ENCODE data around the gene KCNMB2.

KCNMB2 gene

GRCh38 chr3:178663201-178663934 lies 127.1 kb downstream of the KCNMB2 start:
- DNase-seq = no peak

GRCh38 chr3:178665747-178666146 lies 129.5 kb downstream of the KCNMB2 start:
- DNase-seq = no peak

- DNase-seq = no peak
These were observed 132.9 kb downstream of the KCNMB2 start for GRCh38 chr3:178669022-178669601.

- no peak for DNase-seq
These were observed 133.5 kb downstream of the KCNMB2 start for GRCh38 chr3:178669758-178670157.

GRCh38 chr3:178671377-178671776 lies 135.1 kb downstream of the KCNMB2 start:
- DNase-seq = no peak

GRCh38 chr3:178671791-178672190 lies 135.6 kb downstream of the KCNMB2 start:
- no peak for DNase-seq

- DNase-seq = no peak
These were observed 136.0 kb downstream of the KCNMB2 start for GRCh38 chr3:178672275-178672674.

- DNase-seq = no peak
These were observed 137.3 kb downstream of the KCNMB2 start for GRCh38 chr3:178673529-178673928.

- DNase-seq = no peak
These were observed 139.8 kb downstream of the KCNMB2 start for GRCh38 chr3:178676077-178676476.

- no peak for DNase-seq
These were observed 140.9 kb downstream of the KCNMB2 start for GRCh38 chr3:178676942-178677790.

- DNase-seq = no peak
These were observed 141.7 kb downstream of the KCNMB2 start for GRCh38 chr3:178677961-178678360.

GRCh38 chr3:178680037-178680436 lies 143.8 kb downstream of the KCNMB2 start:
- no peak for DNase-seq

GRCh38 chr3:178680489-178680888 lies 144.3 kb downstream of the KCNMB2 start:
- no peak for DNase-seq

GRCh38 chr3:178684881-178685590 lies 148.8 kb downstream of the KCNMB2 start:
- no peak for DNase-seq

GRCh38 chr3:178685591-178685906 lies 149.3 kb downstream of the KCNMB2 start:
- DNase-seq = no peak

GRCh38 chr3:178686826-178687225 lies 150.6 kb downstream of the KCNMB2 start:
- no peak for DNase-seq

GRCh38 chr3:178690571-178690970 lies 154.3 kb downstream of the KCNMB2 start:
- DNase-seq = no peak

GRCh38 chr3:178699364-178699763 lies 163.1 kb downstream of the KCNMB2 start:
- DNase-seq = no peak

- no peak for DNase-seq
These were observed 163.6 kb downstream of the KCNMB2 start for GRCh38 chr3:178699810-178700209.

- no peak for DNase-seq
These were observed 167.2 kb downstream of the KCNMB2 start for GRCh38 chr3:178703268-178703975.

- DNase-seq = no peak
These were observed 169.7 kb downstream of the KCNMB2 start for GRCh38 chr3:178705925-178706324.

- no peak for DNase-seq
These were observed 170.2 kb downstream of the KCNMB2 start for GRCh38 chr3:178706411-178706810.

Data from activated naive CD4-positive, alpha-beta T cell treated with Interleukin-2 at 50 U/mL for 16 hours (primary cell).